HCT116 (cell line): ENCODE measurements around the gene ILDR1. TPM values are rescaled to one million over a fixed set of nuclear protein-coding genes. Genes with fewer than 3 reads are reported as not detected.

ENCODE experiments used
- ATAC-seq: fragments of 200-7000 bp; cut with Tn5 transposase; 2 replicates; pipeline ENCODE4 v1.9.1; 2020; ENCODE audit warnings: mild to moderate bottlenecking, moderate library complexity
- BruUV-seq: library from RNA; stranded (reverse); fragments of 400-500 nt; replicated peaks from 2 replicates; lab custom pipeline; 2021; lab: Mats Ljungman, UMichigan
- CTCF ChIA-PET: fragments of 300-600 bp; sonication (Branson Sonifier 250); formaldehyde crosslinking; loops from one replicate; lab custom pipeline; 2021; ENCODE audit warnings: antibody characterized with exemption; lab: Charles Lee
- POLR2A ChIA-PET: fragments of 300-600, 350-600 bp; sonication (Branson Sonifier 250); formaldehyde crosslinking; loops from one replicate; lab custom pipeline; 2021; ENCODE audit warnings: antibody characterized with exemption; lab: Charles Lee
- RAD21 ChIA-PET, 2 experiments: fragments of 300-600 bp; sonication (Branson Sonifier 250); formaldehyde crosslinking; loops; one replicate each; lab custom pipeline; 2023; ENCODE audit warnings: low total read pairs in 2 of 2; ENCODE audit not compliant: uncharacterized antibody in 2 of 2, unreplicated experiment in 2 of 2, low non-redundant PET in 1 of 2; lab: Charles Lee
- DNase-seq: peaks from one replicate; pipeline ENCODE4 v3.0.0-alpha.2; 2010; ENCODE audit warnings: low read depth, low spot score
- H2AFZ ChIP-seq: fragments of 200-600 bp; shearing (Covaris generic), sonication (generic); 2 replicates; pipeline ENCODE4 v1.6.1; 2017; ENCODE audit warnings: low read depth, mixed run types, mixed read lengths, antibody characterized with exemption, low read length; ENCODE audit not compliant: poor library complexity, severe bottlenecking
- H3K27ac ChIP-seq: 2 replicates; pipeline ENCODE4 v1.5.1; 2012; ENCODE audit warnings: low read depth, low read length
- H3K27me3 ChIP-seq: fragments of 200-600 bp; sonication (generic); 2 replicates; pipeline ENCODE4 v1.6.1; 2016; ENCODE audit warnings: mixed run types, low read length, mixed read lengths; ENCODE audit not compliant: insufficient read depth
- H3K36me3 ChIP-seq, 2 experiments: fragments of 200-500 bp in 1 of 2; fragments of 200-600 bp in 1 of 2; sonication (Bioruptor generic) in 1 of 2; sonication (generic) in 1 of 2; 2 replicates each; pipeline versions ENCODE4 v1.5.1 to v1.6.1; 2014 to 2016; ENCODE audit warnings: low read length in 2 of 2, inconsistent platforms in 1 of 2, mixed read lengths in 1 of 2, mixed run types in 1 of 2; ENCODE audit not compliant: insufficient read depth in 2 of 2, control insufficient read depth in 1 of 2
- H3K4me1 ChIP-seq, 2 experiments: fragments of 200-600 bp in 1 of 2; sonication (generic) in 1 of 2; 2 replicates each; pipeline versions ENCODE4 v1.5.1 to v1.6.1; 2012 to 2017; ENCODE audit warnings: low read length in 2 of 2, inconsistent platforms in 1 of 2, mild to moderate bottlenecking in 1 of 2, mixed read lengths in 1 of 2, mixed run types in 1 of 2, moderate library complexity in 1 of 2; ENCODE audit not compliant: insufficient read depth in 2 of 2, control insufficient read depth in 1 of 2
- H3K4me2 ChIP-seq: fragments of 200-600 bp; sonication (generic); 2 replicates; pipeline ENCODE4 v1.6.1; 2017; ENCODE audit warnings: mixed run types, low read length, mixed read lengths
- H3K4me3 ChIP-seq, 2 experiments: fragments of 200-600 bp in 1 of 2; sonication (generic) in 1 of 2; replicated peaks in 1 of 2; 2 replicates each; pipeline ENCODE4 v1.5.1; 2011 to 2016; ENCODE audit warnings: low read length in 2 of 2, control low read depth in 1 of 2, low read depth in 1 of 2, mild to moderate bottlenecking in 1 of 2, mixed read lengths in 1 of 2, mixed run types in 1 of 2
- H3K79me2 ChIP-seq: fragments of 200-600 bp; sonication (generic); 2 replicates; pipeline ENCODE4 v1.6.1; 2017; ENCODE audit warnings: mild to moderate bottlenecking, mixed run types, low read length, moderate library complexity, mixed read lengths; ENCODE audit not compliant: insufficient read depth
- H3K9ac ChIP-seq: fragments of 200-600 bp; sonication (generic); 2 replicates; pipeline ENCODE4 v1.6.1; 2016; ENCODE audit warnings: low read length, mixed read lengths
- H3K9me2 ChIP-seq: fragments of 200-600 bp; sonication (generic), shearing (Covaris generic); 2 replicates; pipeline ENCODE4 v1.6.1; 2017; ENCODE audit warnings: mixed run types, mild to moderate bottlenecking, moderate library complexity; ENCODE audit not compliant: insufficient read depth
- H3K9me3 ChIP-seq, 2 experiments: fragments of 200-500 bp in 1 of 2; fragments of 200-600 bp in 1 of 2; sonication (Bioruptor generic) in 1 of 2; sonication (generic) in 1 of 2; 2 replicates each; pipeline ENCODE4 v1.6.1; 2014 to 2017; ENCODE audit warnings: low read length in 2 of 2, mixed read lengths in 2 of 2, inconsistent platforms in 1 of 2, low read depth in 1 of 2, mild to moderate bottlenecking in 1 of 2, mixed run types in 1 of 2, moderate library complexity in 1 of 2; ENCODE audit not compliant: control insufficient read depth in 1 of 2, insufficient read depth in 1 of 2
- H4K20me1 ChIP-seq: fragments of 200-600 bp; sonication (generic), shearing (Covaris generic); 2 replicates; pipeline ENCODE4 v1.6.1; 2017; ENCODE audit warnings: mixed run types, mild to moderate bottlenecking, moderate library complexity; ENCODE audit not compliant: insufficient read depth
- EZH2 ChIP-seq: fragments of 200-600 bp; sonication (generic); IDR thresholded peaks from 2 replicates; pipeline ENCODE4 v1.6.1; 2017; ENCODE audit warnings: antibody characterized with exemption, mixed run types
- EZH2phosphoT487 ChIP-seq: fragments of 200-600 bp; IDR thresholded peaks from 2 replicates; pipeline ENCODE4 v1.6.1; 2018; ENCODE audit warnings: antibody characterized with exemption, borderline replicate concordance
- POLR2A ChIP-seq: IDR thresholded peaks from 2 replicates; pipeline ENCODE4 v1.7.0; 2011; ENCODE audit warnings: borderline replicate concordance; ENCODE audit not compliant: insufficient read depth, insufficient read length; ENCODE audit errors: extremely low read depth
- POLR2AphosphoS5 ChIP-seq: IDR thresholded peaks from 2 replicates; pipeline ENCODE4 v1.6.1; 2011; ENCODE audit warnings: mild to moderate bottlenecking, low read depth, low read length, moderate library complexity
- RAD21 ChIP-seq: IDR thresholded peaks from 2 replicates; pipeline ENCODE4 v1.6.1; 2012; ENCODE audit warnings: low read depth, mild to moderate bottlenecking
- SIN3A ChIP-seq: IDR thresholded peaks from 2 replicates; pipeline ENCODE4 v1.6.1; 2012; ENCODE audit warnings: low read depth
- SP1 ChIP-seq: IDR thresholded peaks from 2 replicates; pipeline ENCODE4 v1.6.1; 2012; ENCODE audit warnings: low read depth
- SRF ChIP-seq: IDR thresholded peaks from 2 replicates; pipeline ENCODE4 v1.6.1; 2012; ENCODE audit warnings: low read depth
- TCF7L2 ChIP-seq: IDR thresholded peaks from 2 replicates; pipeline ENCODE4 v1.7.0; 2011; ENCODE audit warnings: borderline replicate concordance, inconsistent platforms; ENCODE audit not compliant: insufficient read depth, insufficient read length; ENCODE audit errors: extremely low read depth
- YY1 ChIP-seq: IDR thresholded peaks from 2 replicates; pipeline ENCODE4 v1.6.1; 2011; ENCODE audit warnings: low read length, low read depth, moderate library complexity, mild to moderate bottlenecking; ENCODE audit not compliant: insufficient replicate concordance; ENCODE audit errors: extremely low read depth
- ZFX ChIP-seq: fragments of 450-650 bp; IDR thresholded peaks from 2 replicates; pipeline ENCODE4 v1.6.1; 2017
- ZNF274 ChIP-seq: fragments of 200-500 bp; sonication (Bioruptor generic); IDR thresholded peaks from 2 replicates; pipeline ENCODE4 v1.6.1; 2014; ENCODE audit warnings: mild to moderate bottlenecking, low read depth, low read length, inconsistent platforms
- intact Hi-C: fragments of 100-400 bp; cut with micrococcal nuclease; formaldehyde crosslinking; loops from 2 replicates; pipeline ENCODE4 v1.10.0; 2022
- total RNA-seq: library from RNA; stranded (reverse); gene quantifications from one replicate; pipeline ENCODE4 v1.2.1, GENCODE V29; 2021; ENCODE audit not compliant: unreplicated experiment
- TF ChIP-seq, protein P1 (sequence below): IDR thresholded peaks from 2 replicates; pipeline ENCODE4 v1.6.1; 2012
- TF ChIP-seq, protein P2 (sequence below), 3 experiments: fragments of 200-600 bp in 1 of 3; sonication (generic) in 1 of 3; IDR thresholded peaks in 2 of 3; conservative IDR thresholded peaks in 1 of 3; 2 replicates each; pipeline ENCODE4 v1.5.1; 2012 to 2017; ENCODE audit warnings: low read depth in 2 of 3, low read length in 2 of 3, antibody characterized with exemption in 1 of 3, borderline replicate concordance in 1 of 3, control low read depth in 1 of 3, mild to moderate bottlenecking in 1 of 3, mixed read lengths in 1 of 3, mixed run types in 1 of 3, moderate library complexity in 1 of 3; ENCODE audit not compliant: insufficient read depth in 1 of 3
- TF ChIP-seq, protein P3 (sequence below): IDR thresholded peaks from 2 replicates; pipeline ENCODE4 v1.6.1; 2011; ENCODE audit warnings: mild to moderate bottlenecking, low read length, moderate library complexity; ENCODE audit not compliant: insufficient replicate concordance; ENCODE audit errors: extremely low read depth
- TF ChIP-seq, protein P4 (sequence below): IDR thresholded peaks from 2 replicates; pipeline ENCODE4 v1.6.1; 2012

ILDR1 gene
- total RNA-seq, 1 experiment from 2014 or later, result 2.9 TPM

DNA sequence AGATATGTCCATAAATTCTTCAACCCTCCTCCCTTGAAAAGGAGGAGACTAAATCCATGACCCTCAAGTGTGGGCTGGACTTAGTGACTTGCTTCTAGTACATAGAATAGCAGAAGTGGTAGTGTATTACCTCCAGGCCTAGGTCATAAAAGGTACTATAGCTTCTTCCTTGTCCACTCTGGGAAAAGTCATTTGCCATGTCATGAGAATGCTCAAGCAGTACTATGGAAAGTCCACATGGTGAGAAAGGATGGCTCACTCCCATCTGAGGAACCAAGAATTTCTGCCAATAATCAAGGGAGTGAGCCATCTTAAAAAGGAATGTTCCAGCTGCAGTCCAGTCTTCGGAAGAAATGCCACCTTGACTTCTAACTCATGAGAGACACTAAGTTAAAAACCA is 10.5 kb upstream of the ILDR1 start (continued):
- TF ChIP-seq EZH2phosphoT487 (no peak), YY1 (no peak)
- TF ChIP-seq, all 23 proteins: peak for 0

DNA sequence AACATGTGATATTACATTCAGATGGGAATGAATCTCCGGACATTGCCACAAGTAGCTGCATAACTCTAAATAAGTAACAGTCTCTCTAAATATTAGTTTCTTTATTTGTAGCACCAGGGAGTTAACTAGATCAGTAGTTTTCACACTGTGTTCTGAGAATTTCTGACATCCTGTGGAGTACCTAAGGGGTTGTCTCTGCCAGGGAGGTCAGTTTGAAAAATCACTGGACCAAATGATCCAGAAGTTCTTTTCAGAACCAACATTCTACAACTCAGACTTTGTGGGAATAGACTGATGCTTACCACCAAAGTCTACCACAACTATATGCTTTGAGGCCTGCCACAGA is 9.0 kb upstream of the ILDR1 start:
- H3K9me2 ChIP-seq, result peaks cover 3% of the 10 kb centered on the region
- H4K20me1 ChIP-seq, result no peaks in the 10 kb centered on the region
- ATAC-seq (no peak), DNase-seq (no peak)
- ChIA-PET CTCF (no interaction called here), RAD21 (no interaction called here), POLR2A (interaction anchor here (1.2 kb wide), 1 partner anchor 9 kb away, joined by 3 read pairs; the partner anchor contains the start of gene ILDR1)
- no peak overlapping the region for H3K4me3 ChIP-seq
- no peak overlapping the region for H2AFZ ChIP-seq
- no TSS peak for BruUV-seq
- no peaks in the 10 kb centered on the region for H3K79me2 ChIP-seq
- intact Hi-C loops, result no loop called here
- H3K9ac ChIP-seq, result no peak overlapping the region
- H3K4me2 ChIP-seq, result no peak overlapping the region
- no peaks in the 10 kb centered on the region for H3K36me3 ChIP-seq
- H3K27ac ChIP-seq, result no peak overlapping the region
- H3K27me3 ChIP-seq, result no peaks in the 10 kb centered on the region
- no peak for TF ChIP-seq YY1
- no peak for TF ChIP-seq EZH2
- TF ChIP-seq, protein P1, sequence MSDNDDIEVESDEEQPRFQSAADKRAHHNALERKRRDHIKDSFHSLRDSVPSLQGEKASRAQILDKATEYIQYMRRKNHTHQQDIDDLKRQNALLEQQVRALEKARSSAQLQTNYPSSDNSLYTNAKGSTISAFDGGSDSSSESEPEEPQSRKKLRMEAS, result no peak
- no peak for TF ChIP-seq ZNF274
- TF ChIP-seq, protein P2, sequence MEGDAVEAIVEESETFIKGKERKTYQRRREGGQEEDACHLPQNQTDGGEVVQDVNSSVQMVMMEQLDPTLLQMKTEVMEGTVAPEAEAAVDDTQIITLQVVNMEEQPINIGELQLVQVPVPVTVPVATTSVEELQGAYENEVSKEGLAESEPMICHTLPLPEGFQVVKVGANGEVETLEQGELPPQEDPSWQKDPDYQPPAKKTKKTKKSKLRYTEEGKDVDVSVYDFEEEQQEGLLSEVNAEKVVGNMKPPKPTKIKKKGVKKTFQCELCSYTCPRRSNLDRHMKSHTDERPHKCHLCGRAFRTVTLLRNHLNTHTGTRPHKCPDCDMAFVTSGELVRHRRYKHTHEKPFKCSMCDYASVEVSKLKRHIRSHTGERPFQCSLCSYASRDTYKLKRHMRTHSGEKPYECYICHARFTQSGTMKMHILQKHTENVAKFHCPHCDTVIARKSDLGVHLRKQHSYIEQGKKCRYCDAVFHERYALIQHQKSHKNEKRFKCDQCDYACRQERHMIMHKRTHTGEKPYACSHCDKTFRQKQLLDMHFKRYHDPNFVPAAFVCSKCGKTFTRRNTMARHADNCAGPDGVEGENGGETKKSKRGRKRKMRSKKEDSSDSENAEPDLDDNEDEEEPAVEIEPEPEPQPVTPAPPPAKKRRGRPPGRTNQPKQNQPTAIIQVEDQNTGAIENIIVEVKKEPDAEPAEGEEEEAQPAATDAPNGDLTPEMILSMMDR (IDR thresholded peaks at IDR 0.05 in 2 of 3, conservative IDR thresholded peaks at IDR 0.05 in 1 of 3; ENCODE audit: borderline replicate concordance in 1 of 3, insufficient read depth in 1 of 3, low read depth in 2 of 3, low read length in 2 of 3), result no peak
- no peak for TF ChIP-seq TCF7L2
- TF ChIP-seq, protein P3, sequence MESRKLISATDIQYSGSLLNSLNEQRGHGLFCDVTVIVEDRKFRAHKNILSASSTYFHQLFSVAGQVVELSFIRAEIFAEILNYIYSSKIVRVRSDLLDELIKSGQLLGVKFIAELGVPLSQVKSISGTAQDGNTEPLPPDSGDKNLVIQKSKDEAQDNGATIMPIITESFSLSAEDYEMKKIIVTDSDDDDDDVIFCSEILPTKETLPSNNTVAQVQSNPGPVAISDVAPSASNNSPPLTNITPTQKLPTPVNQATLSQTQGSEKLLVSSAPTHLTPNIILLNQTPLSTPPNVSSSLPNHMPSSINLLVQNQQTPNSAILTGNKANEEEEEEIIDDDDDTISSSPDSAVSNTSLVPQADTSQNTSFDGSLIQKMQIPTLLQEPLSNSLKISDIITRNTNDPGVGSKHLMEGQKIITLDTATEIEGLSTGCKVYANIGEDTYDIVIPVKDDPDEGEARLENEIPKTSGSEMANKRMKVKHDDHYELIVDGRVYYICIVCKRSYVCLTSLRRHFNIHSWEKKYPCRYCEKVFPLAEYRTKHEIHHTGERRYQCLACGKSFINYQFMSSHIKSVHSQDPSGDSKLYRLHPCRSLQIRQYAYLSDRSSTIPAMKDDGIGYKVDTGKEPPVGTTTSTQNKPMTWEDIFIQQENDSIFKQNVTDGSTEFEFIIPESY, result no peak
- TF ChIP-seq RAD21, result no peak
- no peak for TF ChIP-seq POLR2AphosphoS5
- no peak for TF ChIP-seq SP1
- no peak for TF ChIP-seq EZH2phosphoT487
- TF ChIP-seq, protein P4, sequence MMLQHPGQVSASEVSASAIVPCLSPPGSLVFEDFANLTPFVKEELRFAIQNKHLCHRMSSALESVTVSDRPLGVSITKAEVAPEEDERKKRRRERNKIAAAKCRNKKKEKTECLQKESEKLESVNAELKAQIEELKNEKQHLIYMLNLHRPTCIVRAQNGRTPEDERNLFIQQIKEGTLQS, result no peak
- TF ChIP-seq ZFX, result no peak
- no peak for TF ChIP-seq SRF
- TF ChIP-seq SIN3A, result no peak
- TF ChIP-seq POLR2A, result no peak
- H3K4me1 ChIP-seq, result no peaks in the 10 kb centered on the region
- no peaks in the 10 kb centered on the region for H3K9me3 ChIP-seq
